Measurements from ENCODE around the gene PNPT1.
A peak's percentile ranks its signal among the peaks of the same experiment; 100 is the strongest.
"Not testable (repeated sequence)": the region's sequence is repeated elsewhere in the genome, so short reads cannot be mapped to it uniquely, and the experiment has no call there.

The PNPT1 gene

GRCh38 chr2:55707751-55708150, 14.1 kb upstream of the PNPT1 start:
- H3K9me3 Mint-ChIP-seq = no peaks in the 10 kb centered on the region
- H3K4me1 Mint-ChIP-seq = no peaks in the 10 kb centered on the region
- H3K36me3 Mint-ChIP-seq = no peaks in the 10 kb centered on the region
- peaks cover 2% of the 10 kb centered on the region for H3K27me3 Mint-ChIP-seq
- H3K4me3 Mint-ChIP-seq = no peak overlapping the region
- H3K27ac Mint-ChIP-seq = no peak overlapping the region

- not testable (repeated sequence) for H3K36me3 Mint-ChIP-seq, H3K27me3 Mint-ChIP-seq, H3K9me3 Mint-ChIP-seq, H3K4me3 Mint-ChIP-seq, H3K4me1 Mint-ChIP-seq, H3K27ac Mint-ChIP-seq
Observed at GRCh38 chr2:55706258-55706657, 12.6 kb upstream of the PNPT1 start.

- no peaks in the 10 kb centered on the region for H3K4me1 Mint-ChIP-seq
- H3K4me3 Mint-ChIP-seq = no peak overlapping the region
- no peaks in the 10 kb centered on the region for H3K36me3 Mint-ChIP-seq
- H3K27me3 Mint-ChIP-seq = peaks cover 2% of the 10 kb centered on the region
- no peak overlapping the region for H3K27ac Mint-ChIP-seq
- no peaks in the 10 kb centered on the region for H3K9me3 Mint-ChIP-seq
Observed at GRCh38 chr2:55705027-55705653, 11.5 kb upstream of the PNPT1 start.

GRCh38 chr2:55703350-55703749, 9.7 kb upstream of the PNPT1 start:
- Mint-ChIP-seq H3K4me3 (no peak overlapping the region), H3K9me3 (no peaks in the 10 kb centered on the region), H3K27me3 (peaks cover 2% of the 10 kb centered on the region), H3K27ac (no peak overlapping the region), H3K4me1 (no peaks in the 10 kb centered on the region), H3K36me3 (no peaks in the 10 kb centered on the region)

GRCh38 chr2:55692740-55693139, 904 bp downstream of the PNPT1 start:
- H3K36me3 Mint-ChIP-seq = peaks cover 19% of the 10 kb centered on the region
- H3K9me3 Mint-ChIP-seq = not testable (repeated sequence)
- H3K4me1 Mint-ChIP-seq = peaks cover 46% of the 10 kb centered on the region

GRCh38 chr2:55672630-55673029, 21.0 kb downstream of the PNPT1 start:
- Mint-ChIP-seq H3K36me3 (peaks cover 16% of the 10 kb centered on the region), H3K4me1 (no peaks in the 10 kb centered on the region), H3K4me3 (no peak overlapping the region)

More at GRCh38 chr2:55692740-55693139, 904 bp downstream of the PNPT1 start:
- not testable (repeated sequence) for H3K27me3 Mint-ChIP-seq
- Mint-ChIP-seq H3K4me3 (peak overlapping the region; percentile 96), H3K27ac (peak overlapping the region; percentile 96)

GRCh38 chr2:55668956-55669355, 24.7 kb downstream of the PNPT1 start:
- H3K4me1 Mint-ChIP-seq = no peaks in the 10 kb centered on the region
- no peaks in the 10 kb centered on the region for H3K27me3 Mint-ChIP-seq
- no peak overlapping the region for H3K4me3 Mint-ChIP-seq
- H3K9me3 Mint-ChIP-seq = no peaks in the 10 kb centered on the region
- no peak overlapping the region for H3K27ac Mint-ChIP-seq
- H3K36me3 Mint-ChIP-seq = peaks cover 24% of the 10 kb centered on the region

More at GRCh38 chr2:55672630-55673029, 21.0 kb downstream of the PNPT1 start:
- no peaks in the 10 kb centered on the region for H3K9me3 Mint-ChIP-seq
- no peaks in the 10 kb centered on the region for H3K27me3 Mint-ChIP-seq
- H3K27ac Mint-ChIP-seq = no peak overlapping the region

GRCh38 chr2:55653255-55653654, 40.4 kb downstream of the PNPT1 start:
- H3K4me1 Mint-ChIP-seq = no peaks in the 10 kb centered on the region
- no peaks in the 10 kb centered on the region for H3K27me3 Mint-ChIP-seq
- no peaks in the 10 kb centered on the region for H3K9me3 Mint-ChIP-seq
- H3K27ac Mint-ChIP-seq = no peak overlapping the region
- H3K4me3 Mint-ChIP-seq = no peak overlapping the region
- peaks cover 37% of the 10 kb centered on the region for H3K36me3 Mint-ChIP-seq

- no peak overlapping the region for H3K27ac Mint-ChIP-seq
- no peaks in the 10 kb centered on the region for H3K4me1 Mint-ChIP-seq
- H3K9me3 Mint-ChIP-seq = no peaks in the 10 kb centered on the region
- no peaks in the 10 kb centered on the region for H3K27me3 Mint-ChIP-seq
- H3K4me3 Mint-ChIP-seq = no peak overlapping the region
- peaks cover 21% of the 10 kb centered on the region for H3K36me3 Mint-ChIP-seq
Observed at GRCh38 chr2:55649211-55649610, 44.4 kb downstream of the PNPT1 start.

- H3K36me3 Mint-ChIP-seq = peaks cover 18% of the 10 kb centered on the region
- H3K27ac Mint-ChIP-seq = no peak overlapping the region
- H3K27me3 Mint-ChIP-seq = no peaks in the 10 kb centered on the region
- no peaks in the 10 kb centered on the region for H3K9me3 Mint-ChIP-seq
- no peak overlapping the region for H3K4me3 Mint-ChIP-seq
- no peaks in the 10 kb centered on the region for H3K4me1 Mint-ChIP-seq
Observed at GRCh38 chr2:55636831-55637230, 56.8 kb downstream of the PNPT1 start.

GRCh38 chr2:55628931-55629330, 64.7 kb downstream of the PNPT1 start:
- H3K4me3 Mint-ChIP-seq = no peak overlapping the region
- H3K27ac Mint-ChIP-seq = no peak overlapping the region
- H3K36me3 Mint-ChIP-seq = peaks cover 6% of the 10 kb centered on the region

GRCh38 chr2:55627915-55628314, 65.7 kb downstream of the PNPT1 start:
- peaks cover 54% of the 10 kb centered on the region for H3K4me1 Mint-ChIP-seq
- no peak overlapping the region for H3K27ac Mint-ChIP-seq
- H3K36me3 Mint-ChIP-seq = peaks cover 5% of the 10 kb centered on the region

More at GRCh38 chr2:55628931-55629330, 64.7 kb downstream of the PNPT1 start:
- H3K9me3 Mint-ChIP-seq = no peaks in the 10 kb centered on the region
- no peaks in the 10 kb centered on the region for H3K27me3 Mint-ChIP-seq
- peaks cover 44% of the 10 kb centered on the region for H3K4me1 Mint-ChIP-seq

GRCh38 chr2:55621802-55622201, 71.8 kb downstream of the PNPT1 start:
- no peaks in the 10 kb centered on the region for H3K27me3 Mint-ChIP-seq
- H3K4me1 Mint-ChIP-seq = peaks cover 71% of the 10 kb centered on the region
- H3K27ac Mint-ChIP-seq = peak overlapping the region; percentile 9
- peak overlapping the region; percentile 69 for H3K4me3 Mint-ChIP-seq
- peaks cover 5% of the 10 kb centered on the region for H3K36me3 Mint-ChIP-seq
- H3K9me3 Mint-ChIP-seq = no peaks in the 10 kb centered on the region

More at GRCh38 chr2:55627915-55628314, 65.7 kb downstream of the PNPT1 start:
- Mint-ChIP-seq H3K27me3 (no peaks in the 10 kb centered on the region), H3K4me3 (no peak overlapping the region), H3K9me3 (no peaks in the 10 kb centered on the region)

- no peak overlapping the region for H3K4me3 Mint-ChIP-seq
- peak overlapping the region; percentile 62 for H3K27ac Mint-ChIP-seq
- peaks cover 63% of the 10 kb centered on the region for H3K4me1 Mint-ChIP-seq
- no peaks in the 10 kb centered on the region for H3K27me3 Mint-ChIP-seq
- H3K36me3 Mint-ChIP-seq = peaks cover 6% of the 10 kb centered on the region
- no peaks in the 10 kb centered on the region for H3K9me3 Mint-ChIP-seq
Observed at GRCh38 chr2:55620123-55620779, 73.4 kb downstream of the PNPT1 start.

- peaks cover 12% of the 10 kb centered on the region for H3K36me3 Mint-ChIP-seq
- no peaks in the 10 kb centered on the region for H3K9me3 Mint-ChIP-seq
- peaks cover 63% of the 10 kb centered on the region for H3K4me1 Mint-ChIP-seq
- no peak overlapping the region for H3K27ac Mint-ChIP-seq
- no peaks in the 10 kb centered on the region for H3K27me3 Mint-ChIP-seq
- no peak overlapping the region for H3K4me3 Mint-ChIP-seq
Observed at GRCh38 chr2:55618275-55619055, 75.2 kb downstream of the PNPT1 start.

- Mint-ChIP-seq H3K4me1 (peaks cover 60% of the 10 kb centered on the region), H3K9me3 (no peaks in the 10 kb centered on the region), H3K4me3 (no peak overlapping the region), H3K27ac (no peak overlapping the region), H3K27me3 (no peaks in the 10 kb centered on the region), H3K36me3 (peaks cover 14% of the 10 kb centered on the region)
Observed at GRCh38 chr2:55618025-55618274, 75.7 kb downstream of the PNPT1 start.

Measured in activated naive CD4-positive, alpha-beta T cell treated with anti-CD3 and anti-CD28 coated beads, Interleukin-2, amount 50 U/mL, for 24 hours (primary cell).